Heart left ventricle (tissue), 13 donors: ENCODE results near the gene E2F1.

ENCODE experiments used
- POLR2A ChIP-seq, 2 donors: fragments of 450-650 bp; IDR thresholded peaks; one replicate each; pipeline ENCODE4 v1.6.1; 2017; ENCODE audit warnings: antibody characterized with exemption in 2 of 2, mild to moderate bottlenecking in 2 of 2, moderate library complexity in 2 of 2
- TF ChIP-seq, protein P1 (sequence below), 12 donors: fragments of 200-600 bp; sonication (generic) in 4 of 12; IDR thresholded peaks; one replicate each; pipeline versions ENCODE4 v1.5.0 to v1.8.0; 2018 to 2022; ENCODE audit warnings: antibody characterized with exemption in 12 of 12, mild to moderate bottlenecking in 5 of 12
- donor health status: ischemic (EF 13 %, LVEDD 7.1; RV severe dilation, severe dysfunction).
- donor health status: DM: no; HTN: yes; CAD: no.
- donor health status: DM: no; HTN: no; CAD: no.
- donor health status: ischemic (EF 25% LVEDD 6.9; RV normal size, moderate dysfunction).
- donor health status: ischemic (EF 25% LVEDD 5.7; RV mildly dilated, moderate dysfunction).
- donor health status: ischemic (EF 35%, LVEDD 5.7; RV mildly dilated, moderate dysfunction).
- donor health status: nonischemic (EF 11% LVEDD 7.7; RV severe dilation, severe dysfunction).
- donor health status: DM: yes; HTN: yes; CAD: no.
- donor health status: PGD.
- donor health status: ischemic (EF 29% LVEDD 5.4; RV normal size, mild dysfunction).
- donor health status: nonischemic (EF 23%, LVEDD 6.1; RV moderate dilation, normal function).

DNA sequence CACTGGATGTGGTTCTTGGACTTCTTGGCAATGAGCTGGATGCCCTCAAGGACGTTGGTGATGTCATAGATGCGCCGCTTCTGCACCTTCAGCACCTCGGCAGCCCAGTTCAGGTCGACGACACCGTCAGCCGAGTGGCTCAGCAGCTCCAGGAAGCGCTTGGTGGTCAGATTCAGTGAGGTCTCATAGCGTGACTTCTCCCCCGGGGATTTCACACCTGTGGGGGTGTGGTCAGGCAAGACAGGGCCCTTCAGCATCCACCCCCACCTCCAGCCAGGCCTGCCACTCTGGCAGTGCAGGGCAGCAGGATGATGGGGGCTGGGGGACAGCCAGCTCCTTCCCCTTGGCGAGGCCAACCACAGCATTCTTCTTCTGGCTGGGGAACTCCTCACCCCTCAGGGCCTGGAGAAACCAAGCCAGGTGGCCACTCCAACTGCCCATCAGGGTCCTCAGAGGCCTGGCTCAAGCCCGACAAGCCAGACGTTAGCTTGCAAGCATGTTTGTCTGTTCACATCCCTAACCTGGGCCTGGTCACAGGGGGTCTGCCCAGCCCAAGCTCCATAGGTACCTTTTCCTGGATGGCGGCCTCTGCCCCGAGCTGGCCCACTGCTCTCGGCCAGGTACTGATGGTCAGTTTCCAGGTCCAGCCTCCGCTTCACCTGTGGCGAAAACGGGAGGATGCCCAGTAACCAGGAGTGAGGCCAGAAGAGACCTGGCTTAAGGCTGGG, 6.3 kb downstream of the E2F1 start:
- TF ChIP-seq, protein P1, sequence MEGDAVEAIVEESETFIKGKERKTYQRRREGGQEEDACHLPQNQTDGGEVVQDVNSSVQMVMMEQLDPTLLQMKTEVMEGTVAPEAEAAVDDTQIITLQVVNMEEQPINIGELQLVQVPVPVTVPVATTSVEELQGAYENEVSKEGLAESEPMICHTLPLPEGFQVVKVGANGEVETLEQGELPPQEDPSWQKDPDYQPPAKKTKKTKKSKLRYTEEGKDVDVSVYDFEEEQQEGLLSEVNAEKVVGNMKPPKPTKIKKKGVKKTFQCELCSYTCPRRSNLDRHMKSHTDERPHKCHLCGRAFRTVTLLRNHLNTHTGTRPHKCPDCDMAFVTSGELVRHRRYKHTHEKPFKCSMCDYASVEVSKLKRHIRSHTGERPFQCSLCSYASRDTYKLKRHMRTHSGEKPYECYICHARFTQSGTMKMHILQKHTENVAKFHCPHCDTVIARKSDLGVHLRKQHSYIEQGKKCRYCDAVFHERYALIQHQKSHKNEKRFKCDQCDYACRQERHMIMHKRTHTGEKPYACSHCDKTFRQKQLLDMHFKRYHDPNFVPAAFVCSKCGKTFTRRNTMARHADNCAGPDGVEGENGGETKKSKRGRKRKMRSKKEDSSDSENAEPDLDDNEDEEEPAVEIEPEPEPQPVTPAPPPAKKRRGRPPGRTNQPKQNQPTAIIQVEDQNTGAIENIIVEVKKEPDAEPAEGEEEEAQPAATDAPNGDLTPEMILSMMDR (IDR thresholded peaks at IDR 0.05): no peak
- TF ChIP-seq POLR2A (IDR thresholded peaks at IDR 0.05): no peak
